Activated T-helper 9 cell treated with anti-CD3 and anti-CD28 coated beads, Interleukin-2, amount 50 U/mL, for 16 hours (primary cell): ENCODE results near the gene MYO1F.
"Not testable (repeated sequence)": the region's sequence is repeated elsewhere in the genome, so short reads cannot be mapped to it uniquely, and the experiment has no call there.

ENCODE experiments used
- DNase-seq: peaks from one replicate; pipeline ENCODE4 v3.0.0-alpha.2; 2020; ENCODE audit warnings: low read depth

The MYO1F gene

DNA sequence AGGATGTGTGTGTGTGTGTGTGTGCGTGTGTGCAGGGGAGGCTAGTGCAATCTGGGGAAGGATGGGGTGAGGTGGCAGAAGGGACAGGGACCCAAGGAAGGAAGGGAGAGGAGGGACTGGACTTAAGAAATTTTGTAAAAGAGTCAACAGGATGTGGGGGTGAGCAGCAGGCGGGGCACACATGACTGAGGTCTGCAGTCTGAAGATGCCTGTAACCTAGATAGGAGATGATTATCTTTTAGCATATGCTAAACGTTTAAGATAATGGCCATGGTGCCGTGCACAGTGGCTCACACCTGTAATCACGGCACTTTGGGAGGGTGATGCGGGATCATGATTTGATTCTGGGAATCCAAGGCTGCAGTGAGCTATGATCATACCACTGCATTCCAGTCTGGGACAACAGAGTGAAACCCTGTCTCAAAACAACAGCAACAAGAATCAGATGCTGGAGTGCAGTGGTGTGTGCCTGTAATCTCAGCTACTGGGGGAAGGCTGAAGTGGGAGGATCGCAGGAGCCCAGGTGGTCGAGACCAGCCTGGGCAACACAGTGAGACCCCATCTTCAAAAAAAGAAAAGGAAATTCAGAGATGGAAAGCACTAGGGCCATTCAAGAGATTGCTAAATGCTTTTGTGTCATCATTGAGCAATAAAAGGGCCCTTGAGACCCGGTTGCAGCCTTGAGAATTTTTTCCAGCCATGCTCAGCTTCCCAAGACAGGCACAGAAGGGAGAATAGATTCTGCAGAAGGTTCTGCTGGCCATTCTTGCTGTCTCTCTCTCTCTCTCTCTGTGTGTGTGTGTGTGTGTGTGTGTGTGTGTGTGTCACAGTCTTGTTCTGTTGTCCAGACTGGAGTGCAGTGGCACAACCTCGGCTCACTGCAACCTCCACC is 59.4 kb downstream of the MYO1F start:
- no peak for DNase-seq

DNA sequence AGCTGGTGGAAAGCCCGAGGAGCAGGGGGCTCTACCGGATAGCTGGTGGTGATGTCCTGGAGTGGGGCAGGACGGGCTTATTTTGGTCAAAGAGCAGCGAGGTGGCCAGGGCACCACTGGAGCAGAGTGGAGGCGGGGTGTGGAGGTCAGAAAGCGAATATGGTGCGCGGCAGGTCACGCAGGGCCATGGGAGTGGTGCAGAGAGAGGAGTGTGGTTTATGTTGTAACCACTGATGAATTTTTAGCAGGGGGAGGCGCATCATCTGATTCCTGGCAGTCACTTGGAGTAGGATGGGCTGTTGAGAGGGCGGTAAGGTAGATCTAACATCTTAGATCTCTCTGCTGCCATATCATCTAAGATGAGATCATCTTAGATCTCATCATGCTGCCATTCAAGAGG is 61.9 kb downstream of the MYO1F start:
- DNase-seq = peak; percentile 34

DNA sequence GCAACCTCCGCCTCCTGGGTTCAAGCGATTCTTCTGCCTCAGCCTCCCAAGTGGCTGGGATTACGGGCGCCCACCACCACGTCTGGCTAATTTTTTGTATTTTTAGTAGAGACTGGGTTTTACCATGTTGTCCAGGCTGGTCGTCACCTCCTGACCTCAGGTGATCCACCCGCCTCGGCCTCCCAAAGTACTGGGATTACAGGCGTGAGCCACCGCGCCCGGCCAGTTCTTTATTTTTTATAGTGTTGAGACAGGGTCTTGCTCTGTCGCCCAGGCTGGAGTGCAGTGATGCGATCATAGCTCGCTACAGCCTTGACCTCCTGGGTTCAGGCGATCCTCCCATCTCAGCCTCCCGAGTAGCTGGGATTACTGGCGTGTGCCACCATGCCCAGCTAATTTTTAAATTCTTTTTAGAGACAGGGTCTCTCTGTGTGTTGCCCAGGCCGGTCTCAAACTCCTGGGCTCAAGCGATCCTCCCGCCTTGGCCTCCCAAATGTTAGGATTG is 62.7 kb downstream of the MYO1F start:
- not testable (repeated sequence) for DNase-seq

DNA sequence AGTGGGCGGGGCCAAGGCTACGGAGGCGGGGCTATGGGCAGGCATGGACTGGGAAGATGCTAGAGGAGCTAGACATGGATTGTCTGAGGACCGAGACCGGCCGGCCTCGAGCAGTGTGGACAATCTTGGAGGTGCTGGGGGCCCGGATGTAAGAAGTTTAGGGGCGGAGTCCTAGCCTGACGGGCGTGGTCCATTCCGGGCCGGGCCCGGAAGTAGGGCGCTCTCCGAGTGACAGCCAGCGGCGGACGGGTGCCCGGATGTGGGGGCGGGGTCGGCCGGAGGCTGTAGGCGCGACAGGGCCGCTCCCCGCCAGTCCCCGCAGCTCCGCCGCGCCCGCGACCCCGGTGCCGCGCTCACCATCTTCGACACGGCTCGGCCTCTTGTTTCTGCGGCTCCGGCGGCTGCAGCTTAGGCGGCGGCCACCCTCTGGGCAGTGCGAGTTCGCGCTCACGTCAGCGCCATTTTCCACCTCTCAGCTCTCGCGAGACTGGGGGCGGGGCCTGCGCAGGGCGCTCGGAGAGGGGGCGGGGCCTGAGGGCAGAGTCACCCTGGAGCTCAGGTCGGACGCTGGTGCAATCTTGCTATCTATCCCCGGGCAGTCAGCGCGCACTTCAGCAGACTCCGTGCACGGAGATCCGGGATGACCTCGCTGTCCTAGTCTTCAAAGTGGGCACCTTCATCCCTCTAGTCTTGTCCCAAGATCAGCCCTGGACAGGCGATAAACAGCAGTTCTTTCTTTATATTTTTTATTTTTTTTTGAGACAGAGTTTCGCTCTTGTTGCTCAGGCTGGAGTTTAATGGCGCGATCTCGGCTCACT is 63.3 kb downstream of the MYO1F start, which contains the start of gene ZNF414:
ZNF414 (minus strand) TSS at position 481 of the 818 bp plus-strand sequence; CDS start at position 360, 121 bp downstream.
- peak; percentile 95 for DNase-seq

GRCh38 chr19:8513036-8513686 is 64.1 kb downstream of the MYO1F start:
- DNase-seq = no peak

DNA sequence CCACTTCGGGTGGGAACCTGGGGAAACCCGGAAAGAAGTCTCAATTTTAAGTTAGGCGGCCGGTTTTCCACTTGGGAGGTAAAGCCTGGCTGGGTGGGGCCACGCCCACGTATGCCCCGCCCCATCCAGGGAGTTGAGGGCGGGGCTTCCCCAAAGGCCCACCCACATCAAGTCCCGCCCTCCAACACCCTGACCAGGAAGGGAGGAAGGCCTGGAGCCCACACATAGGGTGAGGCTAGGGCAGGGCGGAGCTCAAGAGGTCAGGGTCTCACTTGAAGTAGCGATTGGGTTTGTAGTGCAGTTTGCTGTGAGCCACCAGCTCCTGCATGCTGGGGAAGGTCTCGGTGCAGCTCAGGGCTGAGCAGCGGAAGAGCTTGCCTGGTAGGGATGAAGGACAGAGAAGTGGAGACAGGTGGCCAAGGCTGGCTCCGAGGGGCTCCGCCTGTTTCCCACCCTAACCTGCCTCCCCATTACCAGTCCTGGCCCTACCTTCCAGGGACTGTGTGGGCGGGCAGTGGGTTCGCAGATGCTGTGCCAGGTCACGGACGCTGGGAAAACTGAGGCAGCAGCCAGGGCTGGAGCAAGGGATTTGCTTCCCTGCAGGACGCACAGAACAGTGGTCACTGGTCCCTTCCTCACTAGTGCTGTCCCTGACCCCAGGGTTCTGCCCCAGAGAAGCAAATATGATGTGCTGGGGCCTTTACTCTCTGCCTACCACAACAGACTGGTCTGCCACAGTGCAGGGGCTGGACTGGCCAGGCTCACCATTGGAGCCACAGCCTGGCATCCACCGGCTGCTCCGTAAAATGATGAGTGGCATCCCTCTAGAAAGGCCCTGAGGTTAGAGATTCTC is 64.9 kb downstream of the MYO1F start:
- DNase-seq = no peak

DNA sequence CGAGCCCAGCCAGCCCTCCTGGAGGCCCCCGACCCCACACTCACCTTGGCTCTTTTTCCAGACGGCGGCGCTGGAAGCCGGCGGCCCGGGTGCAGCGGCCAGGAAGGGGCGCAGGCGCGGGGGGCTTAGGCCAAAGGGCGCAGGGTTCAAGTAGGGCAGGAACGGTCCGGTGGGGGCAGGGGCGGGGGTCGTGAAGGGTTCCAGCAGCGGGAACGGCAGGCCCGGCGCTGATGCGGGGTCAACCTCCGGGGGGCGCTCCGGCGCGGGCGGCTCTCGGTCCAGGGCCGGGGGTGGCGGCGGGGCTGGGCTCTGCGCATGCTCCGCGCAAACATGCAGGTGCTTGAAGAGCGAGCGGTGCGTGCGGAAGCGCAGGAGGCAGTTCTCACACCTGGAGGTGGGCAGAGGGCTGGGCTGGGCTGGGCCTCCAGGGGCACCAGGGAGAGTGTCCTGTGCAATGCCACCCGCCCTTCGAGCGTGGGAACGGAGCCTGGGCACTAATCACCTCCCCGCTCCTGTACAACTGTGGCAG is 65.6 kb downstream of the MYO1F start:
- DNase-seq = no peak

- DNase-seq = no peak
Observed at GRCh38 chr19:8510589-8511115, 66.6 kb downstream of the MYO1F start.

GRCh38 chr19:8506402-8506957 is 70.8 kb downstream of the MYO1F start:
- no peak for DNase-seq

DNA sequence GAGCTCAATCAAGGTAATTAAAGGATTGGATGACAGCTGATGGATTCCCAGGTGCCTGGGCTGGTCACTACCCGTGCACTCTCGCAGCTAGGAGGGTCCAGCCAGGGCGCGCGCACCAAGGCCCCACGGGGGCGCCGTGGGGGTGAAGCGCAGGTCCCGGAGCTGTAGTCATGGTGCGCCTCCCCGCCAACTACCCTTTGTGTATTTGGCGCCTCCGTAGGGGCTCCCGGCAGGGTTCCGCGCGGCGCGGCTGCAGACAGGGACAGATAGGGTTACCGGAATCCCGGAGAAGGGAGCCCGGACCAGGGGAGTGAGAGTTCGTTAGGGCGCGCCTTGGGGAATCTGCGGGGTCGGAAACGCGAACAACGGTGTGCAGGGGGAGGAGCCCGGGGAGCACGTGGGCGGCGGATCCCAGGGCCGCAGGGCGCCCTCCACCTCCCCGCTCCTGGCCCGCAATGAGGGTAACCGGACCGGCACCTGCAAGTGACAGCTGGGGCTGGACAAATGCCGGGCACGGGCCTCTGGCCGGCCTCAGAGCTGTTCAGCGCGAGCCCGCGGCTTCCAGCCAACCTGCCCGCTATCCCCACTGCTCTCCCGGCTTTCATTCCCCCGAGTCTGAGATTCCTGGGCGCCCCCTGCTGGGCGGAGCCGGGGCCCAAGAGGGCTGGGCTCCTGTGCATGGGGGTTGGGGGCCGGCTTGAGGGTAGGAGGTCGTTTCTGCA is 71.4 kb downstream of the MYO1F start:
- peak; percentile 61 for DNase-seq

GRCh38 chr19:8504919-8505318 is 72.3 kb downstream of the MYO1F start:
- no peak for DNase-seq

- no peak for DNase-seq
Observed at GRCh38 chr19:8504171-8504570, 73.1 kb downstream of the MYO1F start.

- DNase-seq = no peak
Observed at GRCh38 chr19:8503510-8503909, 73.7 kb downstream of the MYO1F start.

- DNase-seq = no peak
Observed at GRCh38 chr19:8501981-8502380, 75.3 kb downstream of the MYO1F start.

GRCh38 chr19:8501516-8501915 is 75.7 kb downstream of the MYO1F start:
- DNase-seq = no peak

DNA sequence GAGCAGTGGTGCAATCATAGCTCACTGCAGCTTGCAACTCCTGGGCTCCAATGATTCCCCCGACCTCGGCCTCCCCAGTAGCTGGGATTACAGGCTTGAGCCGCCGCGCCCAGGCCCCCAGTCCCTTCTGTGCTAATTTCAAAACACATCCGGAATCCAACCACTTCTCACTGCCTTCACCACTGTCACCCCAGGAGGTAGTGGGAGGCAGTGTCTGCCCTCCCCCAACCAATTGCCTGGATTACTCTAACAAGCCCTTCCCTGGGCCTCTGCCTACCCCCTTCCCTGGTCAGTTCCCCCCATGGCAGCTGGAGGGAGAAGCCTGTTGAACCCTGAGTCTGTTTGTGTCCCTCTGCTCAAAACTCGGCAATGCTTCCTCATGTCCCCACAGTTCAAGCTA is 77.1 kb downstream of the MYO1F start:
- no peak for DNase-seq

DNA sequence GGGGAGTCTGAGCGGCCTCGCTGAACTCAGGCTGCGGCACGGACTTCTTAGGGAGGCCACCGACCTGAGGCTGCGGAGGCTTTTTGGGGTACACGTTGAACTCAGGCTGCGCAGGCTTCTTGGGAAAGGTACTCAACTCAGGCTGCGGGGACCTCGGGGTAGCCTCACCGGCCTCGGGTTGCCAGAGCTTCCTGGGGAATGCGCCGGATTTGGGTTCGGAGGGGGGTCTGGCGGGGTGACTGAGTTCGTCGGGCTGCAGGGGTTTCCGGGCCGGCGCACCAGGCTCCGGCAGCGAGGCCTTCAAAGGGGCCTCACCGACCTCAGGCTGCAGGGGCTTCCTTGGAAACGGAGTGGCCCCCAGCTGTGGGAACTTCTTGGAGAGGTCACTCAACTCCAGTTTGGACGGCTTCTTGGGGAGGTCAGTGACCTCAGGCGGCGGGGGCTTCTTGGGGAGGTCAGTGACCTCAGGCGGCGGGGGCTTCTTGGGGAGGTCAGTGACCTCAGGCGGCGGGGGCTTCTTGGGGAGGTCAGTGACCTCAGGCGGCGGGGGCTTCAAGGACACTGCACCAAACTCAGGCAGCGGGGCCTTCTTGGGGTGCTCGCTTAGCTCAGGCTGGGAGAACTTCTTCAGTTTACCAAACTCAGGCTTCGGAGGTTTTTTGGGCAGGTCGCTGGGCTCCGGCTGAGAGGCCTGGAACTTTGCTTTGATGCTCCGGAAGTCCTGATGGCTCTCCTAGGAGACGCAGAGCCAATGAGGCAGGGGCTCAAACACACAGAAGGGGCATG is 78.0 kb downstream of the MYO1F start:
- no peak for DNase-seq

DNA sequence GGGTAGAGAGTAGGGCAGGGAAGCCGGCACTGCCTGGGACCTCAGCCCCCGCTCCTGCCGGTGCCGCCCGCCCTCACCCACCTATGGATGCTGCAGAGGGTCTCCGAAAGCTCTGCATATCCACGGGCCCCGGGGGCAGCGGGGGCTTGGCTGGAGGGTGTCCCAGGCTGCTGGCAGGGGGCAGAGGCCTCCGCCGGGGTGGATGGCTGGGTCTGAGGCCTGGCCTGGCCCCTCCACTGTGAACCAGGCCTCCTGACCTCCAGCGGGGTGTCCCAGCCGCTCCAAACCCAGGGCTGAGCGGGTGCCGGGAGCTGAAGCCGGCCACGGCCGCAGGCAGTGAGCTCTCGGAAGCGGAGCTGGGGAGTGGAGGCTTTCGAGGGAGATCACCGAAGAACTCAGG is 78.9 kb downstream of the MYO1F start:
- no peak for DNase-seq

DNA sequence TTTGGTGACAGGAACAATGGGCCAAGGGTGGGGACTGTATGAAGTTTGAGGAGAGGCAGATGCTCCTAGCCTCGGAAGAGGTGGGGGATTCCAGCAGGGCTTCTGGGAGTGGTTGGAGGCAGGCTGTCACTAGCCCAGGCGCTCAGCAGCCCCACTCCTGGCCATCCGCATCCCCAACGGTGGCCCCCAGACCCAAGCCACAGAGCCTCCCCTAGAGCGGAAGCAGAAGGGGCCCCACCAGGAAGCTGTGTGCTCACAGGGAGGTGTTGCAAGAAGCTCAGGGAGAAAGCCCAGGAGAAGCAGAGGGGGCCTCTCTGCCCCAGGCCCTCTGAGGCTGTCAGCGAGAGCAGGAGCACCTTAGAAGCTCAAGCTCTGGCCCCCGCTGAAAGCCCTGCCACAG is 83.1 kb downstream of the MYO1F start:
- DNase-seq = no peak
